BJ (cell line): ENCODE results near the gene SCAMP3. TPM values are rescaled to one million over a fixed set of nuclear protein-coding genes. Genes with fewer than 3 reads are reported as not detected.

Experiments
- CTCF ChIA-PET: fragments of 350-600 bp; formaldehyde crosslinking; extraction: SDS; loops from one replicate; lab custom pipeline; 2021; ENCODE audit warnings: antibody characterized with exemption, inconsistent platforms; lab: Yijun Ruan, JAX
- POLR2A ChIA-PET: fragments of 300-600 bp; sonication (Branson Sonifier 250); formaldehyde crosslinking; extraction: SDS; loops from one replicate; lab custom pipeline; 2021; ENCODE audit warnings: antibody characterized with exemption; lab: Charles Lee
- DNase-seq: peaks from one replicate; pipeline ENCODE4 v3.0.0-alpha.2; 2011; ENCODE audit warnings: low read depth
- H3K27me3 ChIP-seq: 2 replicates; pipeline ENCODE4 v1.6.0; 2011; ENCODE audit warnings: low read length; ENCODE audit not compliant: control insufficient read depth, insufficient read depth
- H3K36me3 ChIP-seq: 2 replicates; pipeline ENCODE4 v1.5.1; 2011; ENCODE audit warnings: low read length; ENCODE audit not compliant: control insufficient read depth, insufficient read depth
- H3K4me3 ChIP-seq: 2 replicates; pipeline ENCODE4 v1.5.1; 2011; ENCODE audit warnings: low read depth, mild to moderate bottlenecking, control low read depth, low read length
- polyA plus RNA-seq: library from polyadenylated mRNA; depleted of rRNA; stranded (reverse); fragments of >200 nt; gene quantifications from 2 replicates; pipeline ENCODE4 v1.2.3, GENCODE V29; 2011
- TF ChIP-seq, protein P1 (sequence below): IDR thresholded peaks from 2 replicates; pipeline ENCODE4 v1.5.1; 2011; ENCODE audit warnings: low read depth, mild to moderate bottlenecking, control low read depth, inconsistent platforms, low read length, moderate library complexity; ENCODE audit not compliant: insufficient read depth

The SCAMP3 gene
- polyA plus RNA-seq, 1 experiment, result 193 TPM

DNA sequence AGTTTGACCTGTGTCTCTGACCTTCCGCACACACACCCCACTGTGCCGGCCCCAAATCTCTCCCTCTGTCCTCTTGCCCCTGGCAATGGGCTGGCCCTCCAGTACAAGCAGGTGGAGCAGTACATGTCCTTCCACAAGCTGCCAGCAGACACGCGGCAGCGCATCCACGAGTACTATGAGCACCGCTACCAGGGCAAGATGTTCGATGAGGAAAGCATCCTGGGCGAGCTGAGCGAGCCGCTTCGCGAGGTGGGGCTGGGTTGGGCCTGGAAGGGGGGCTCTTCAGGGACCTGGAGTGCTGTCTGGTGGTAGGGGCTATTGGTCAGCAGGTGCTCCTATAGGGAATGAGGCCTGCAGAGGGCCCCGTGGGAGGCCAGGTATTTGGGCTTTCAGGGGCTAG lies 22.9 kb upstream of the SCAMP3 start:
- DNase-seq, result no peak
- H3K4me3 ChIP-seq, result no peak overlapping the region
- POLR2A ChIA-PET, result no interaction called here
- no peaks in the 10 kb centered on the region for H3K27me3 ChIP-seq
- TF ChIP-seq, protein P1, sequence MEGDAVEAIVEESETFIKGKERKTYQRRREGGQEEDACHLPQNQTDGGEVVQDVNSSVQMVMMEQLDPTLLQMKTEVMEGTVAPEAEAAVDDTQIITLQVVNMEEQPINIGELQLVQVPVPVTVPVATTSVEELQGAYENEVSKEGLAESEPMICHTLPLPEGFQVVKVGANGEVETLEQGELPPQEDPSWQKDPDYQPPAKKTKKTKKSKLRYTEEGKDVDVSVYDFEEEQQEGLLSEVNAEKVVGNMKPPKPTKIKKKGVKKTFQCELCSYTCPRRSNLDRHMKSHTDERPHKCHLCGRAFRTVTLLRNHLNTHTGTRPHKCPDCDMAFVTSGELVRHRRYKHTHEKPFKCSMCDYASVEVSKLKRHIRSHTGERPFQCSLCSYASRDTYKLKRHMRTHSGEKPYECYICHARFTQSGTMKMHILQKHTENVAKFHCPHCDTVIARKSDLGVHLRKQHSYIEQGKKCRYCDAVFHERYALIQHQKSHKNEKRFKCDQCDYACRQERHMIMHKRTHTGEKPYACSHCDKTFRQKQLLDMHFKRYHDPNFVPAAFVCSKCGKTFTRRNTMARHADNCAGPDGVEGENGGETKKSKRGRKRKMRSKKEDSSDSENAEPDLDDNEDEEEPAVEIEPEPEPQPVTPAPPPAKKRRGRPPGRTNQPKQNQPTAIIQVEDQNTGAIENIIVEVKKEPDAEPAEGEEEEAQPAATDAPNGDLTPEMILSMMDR, result no peak
- no peaks in the 10 kb centered on the region; the same call in 1 of the 2 replicates for H3K36me3 ChIP-seq
- CTCF ChIA-PET, result interaction anchor here (0.6 kb wide), 1 partner anchor 1125 kb away, joined by 3 read pairs; no protein-coding TSS in a partner anchor

DNA sequence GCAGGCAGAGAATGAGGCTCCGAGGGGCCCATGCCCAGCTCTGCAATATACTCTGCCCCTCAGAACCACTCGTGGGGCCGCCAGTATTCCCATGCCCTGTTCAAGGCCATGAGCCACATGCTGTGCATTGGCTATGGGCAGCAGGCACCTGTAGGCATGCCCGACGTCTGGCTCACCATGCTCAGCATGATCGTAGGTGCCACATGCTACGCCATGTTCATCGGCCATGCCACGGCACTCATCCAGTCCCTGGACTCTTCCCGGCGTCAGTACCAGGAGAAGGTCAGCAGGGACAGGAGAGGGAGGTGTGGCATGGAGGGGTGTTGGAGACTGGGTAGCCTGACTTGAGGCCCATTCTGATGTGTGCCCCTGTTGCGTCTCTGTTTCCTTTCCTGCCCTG lies 22.3 kb upstream of the SCAMP3 start:
- DNase-seq, result no peak
- CTCF ChIA-PET, result no interaction called here
- TF ChIP-seq, protein P1, result no peak
- Histone ChIP-seq H3K36me3 (no peaks in the 10 kb centered on the region; the same call in 1 of the 2 replicates), H3K27me3 (no peaks in the 10 kb centered on the region), H3K4me3 (no peak overlapping the region)
- POLR2A ChIA-PET, result no interaction called here

DNA sequence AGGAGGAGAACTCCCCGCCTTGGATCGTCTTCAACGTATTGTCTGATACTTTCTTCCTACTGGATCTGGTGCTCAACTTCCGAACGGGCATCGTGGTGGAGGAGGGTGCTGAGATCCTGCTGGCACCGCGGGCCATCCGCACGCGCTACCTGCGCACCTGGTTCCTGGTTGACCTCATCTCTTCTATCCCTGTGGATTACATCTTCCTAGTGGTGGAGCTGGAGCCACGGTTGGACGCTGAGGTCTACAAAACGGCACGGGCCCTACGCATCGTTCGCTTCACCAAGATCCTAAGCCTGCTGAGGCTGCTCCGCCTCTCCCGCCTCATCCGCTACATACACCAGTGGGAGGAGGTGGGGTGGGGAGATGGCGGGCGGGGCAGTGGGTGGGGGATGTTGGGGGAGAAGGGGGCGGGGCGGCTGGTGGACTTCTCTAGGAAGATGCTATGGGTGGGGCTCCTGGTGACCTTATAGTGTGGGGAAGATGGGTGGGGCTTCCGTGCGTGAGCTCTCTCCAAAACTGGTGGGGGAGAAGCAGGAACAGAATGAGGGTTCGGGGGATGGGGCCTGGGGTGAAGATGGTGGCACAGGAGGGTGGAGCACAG lies 20.4 kb upstream of the SCAMP3 start:
- H3K36me3 ChIP-seq, result no peaks in the 10 kb centered on the region; the same call in 1 of the 2 replicates
- H3K27me3 ChIP-seq, result no peaks in the 10 kb centered on the region
- ChIA-PET POLR2A (no interaction called here), CTCF (interaction anchor here (0.8 to 1.0 kb wide), 2 partner anchors 25 to 40 kb away, joined by 3 read pairs; no protein-coding TSS in a partner anchor)
- no peak overlapping the region for H3K4me3 ChIP-seq
- DNase-seq, result no peak
- TF ChIP-seq, protein P1, result no peak

DNA sequence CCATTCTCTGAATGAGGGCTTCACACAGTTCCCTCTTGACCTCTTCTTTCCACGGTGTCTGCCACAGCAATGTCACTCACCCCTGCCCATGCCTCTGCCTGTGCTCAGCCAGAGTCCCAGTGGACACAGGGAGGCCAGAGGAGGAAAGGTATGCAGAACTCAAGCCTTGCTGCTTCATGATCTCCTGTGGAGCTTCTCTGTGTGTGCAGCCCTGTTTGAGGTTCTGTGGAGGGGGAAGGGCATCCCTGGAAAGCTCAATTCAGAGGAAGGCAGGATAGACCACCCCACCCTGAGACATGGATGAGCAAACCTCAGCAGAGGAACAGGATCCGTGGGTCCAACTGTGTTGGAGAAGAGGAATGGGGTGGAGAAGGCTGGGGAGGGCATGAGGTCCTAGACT lies 17.1 kb upstream of the SCAMP3 start:
- H3K36me3 ChIP-seq, result no peaks in the 10 kb centered on the region; the same call in 1 of the 2 replicates
- DNase-seq, result no peak
- H3K4me3 ChIP-seq, result no peak overlapping the region
- TF ChIP-seq, protein P1, result no peak
- CTCF ChIA-PET, result interaction anchor here (0.6 to 2.6 kb wide), 7 partner anchors 18 to 369 kb away, joined by 3 to 9 read pairs (median 5); no protein-coding TSS in a partner anchor
- no peaks in the 10 kb centered on the region for H3K27me3 ChIP-seq
- POLR2A ChIA-PET, result no interaction called here

DNA sequence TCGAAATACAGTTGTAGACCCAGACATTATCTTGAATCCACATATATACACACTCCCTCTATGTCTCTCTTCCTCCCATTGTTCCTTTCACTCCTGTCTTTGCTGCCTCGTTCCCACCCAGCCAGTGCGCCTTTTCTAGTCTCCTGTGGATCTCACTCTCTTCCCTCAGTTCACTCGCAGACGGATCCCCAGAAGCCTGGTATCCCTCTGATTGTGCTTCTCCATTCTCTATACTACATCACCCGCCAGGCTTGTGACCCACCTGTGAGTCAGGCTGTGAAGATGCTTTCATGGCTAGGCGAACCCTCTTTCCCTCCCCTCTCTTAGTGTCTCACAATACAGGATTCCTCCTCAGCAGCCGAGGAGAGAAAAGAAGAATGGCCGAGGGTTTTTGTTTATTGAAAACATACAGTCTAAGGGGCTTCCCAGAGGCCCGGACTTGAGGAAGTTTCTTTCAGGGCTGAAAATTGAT lies 16.6 kb upstream of the SCAMP3 start:
- POLR2A ChIA-PET, result no interaction called here
- TF ChIP-seq, protein P1, result no peak
- CTCF ChIA-PET, result interaction anchor here (1.0 to 2.6 kb wide), 7 partner anchors 19 to 369 kb away, joined by 3 to 12 read pairs (median 8); no protein-coding TSS in a partner anchor
- Histone ChIP-seq H3K36me3 (no peaks in the 10 kb centered on the region; the same call in 1 of the 2 replicates), H3K4me3 (no peak overlapping the region), H3K27me3 (no peaks in the 10 kb centered on the region)
- no peak for DNase-seq
